ENCODE data around the gene SULT4A1.

SULT4A1 gene

DNA sequence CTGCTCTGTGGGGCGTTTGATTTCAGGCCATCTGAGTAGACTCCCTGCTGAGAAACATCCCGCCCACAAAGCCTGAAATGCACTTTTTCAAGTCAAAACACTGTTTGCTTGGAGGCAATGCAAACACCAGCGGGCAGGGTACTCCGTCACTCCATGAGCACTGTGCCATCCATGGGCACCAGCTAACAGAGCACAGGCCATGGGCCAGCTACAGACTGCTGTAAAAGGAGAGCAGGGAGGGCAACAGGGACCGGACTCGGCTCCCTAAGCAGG lies 33.7 kb downstream of the SULT4A1 start:
- no peak for DNase-seq (ENCODE audit: low spot score)

DNA sequence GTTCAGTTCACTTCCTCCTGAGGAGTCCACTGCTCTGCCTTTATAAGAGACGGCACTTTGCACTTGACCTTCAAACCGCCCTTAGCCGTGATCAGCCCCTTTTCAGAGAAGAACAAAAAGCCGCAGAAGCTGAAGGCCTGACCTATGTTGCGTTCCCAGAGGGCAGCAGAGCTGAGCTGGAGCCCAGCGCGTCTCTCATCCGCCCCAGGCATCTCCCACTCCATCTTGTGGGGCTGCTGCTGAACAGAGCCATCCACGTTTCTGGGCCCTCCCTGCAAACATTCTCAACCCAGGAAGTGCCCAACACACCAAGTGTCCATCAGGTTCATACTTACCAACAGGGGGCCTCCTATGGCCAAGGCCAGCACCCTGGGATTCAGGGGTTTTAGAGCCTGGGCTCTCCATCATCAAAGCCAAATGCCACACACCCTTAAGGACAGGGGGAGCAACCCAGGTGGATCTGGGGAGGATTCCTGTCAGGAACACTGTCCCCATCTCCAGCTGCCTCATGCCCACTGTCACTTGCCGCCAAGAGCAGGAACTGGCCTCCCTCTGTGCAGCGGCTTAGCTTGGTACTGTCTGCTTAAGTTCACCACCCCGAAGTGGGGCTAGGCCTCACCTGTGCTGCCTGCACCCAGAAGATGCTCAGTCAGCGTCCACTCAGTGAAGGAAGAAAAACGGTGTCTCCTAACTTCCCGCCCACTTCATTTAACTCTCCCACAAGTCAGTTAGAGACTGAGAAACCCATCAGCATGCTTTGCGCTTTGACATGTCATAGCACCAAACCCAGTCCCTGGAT lies 34.2 kb downstream of the SULT4A1 start:
- no peak for DNase-seq (ENCODE audit: low spot score)

- DNase-seq (ENCODE audit: low spot score) = no peak
These were observed 35.1 kb downstream of the SULT4A1 start for GRCh38 chr22:43827003-43827735.

DNA sequence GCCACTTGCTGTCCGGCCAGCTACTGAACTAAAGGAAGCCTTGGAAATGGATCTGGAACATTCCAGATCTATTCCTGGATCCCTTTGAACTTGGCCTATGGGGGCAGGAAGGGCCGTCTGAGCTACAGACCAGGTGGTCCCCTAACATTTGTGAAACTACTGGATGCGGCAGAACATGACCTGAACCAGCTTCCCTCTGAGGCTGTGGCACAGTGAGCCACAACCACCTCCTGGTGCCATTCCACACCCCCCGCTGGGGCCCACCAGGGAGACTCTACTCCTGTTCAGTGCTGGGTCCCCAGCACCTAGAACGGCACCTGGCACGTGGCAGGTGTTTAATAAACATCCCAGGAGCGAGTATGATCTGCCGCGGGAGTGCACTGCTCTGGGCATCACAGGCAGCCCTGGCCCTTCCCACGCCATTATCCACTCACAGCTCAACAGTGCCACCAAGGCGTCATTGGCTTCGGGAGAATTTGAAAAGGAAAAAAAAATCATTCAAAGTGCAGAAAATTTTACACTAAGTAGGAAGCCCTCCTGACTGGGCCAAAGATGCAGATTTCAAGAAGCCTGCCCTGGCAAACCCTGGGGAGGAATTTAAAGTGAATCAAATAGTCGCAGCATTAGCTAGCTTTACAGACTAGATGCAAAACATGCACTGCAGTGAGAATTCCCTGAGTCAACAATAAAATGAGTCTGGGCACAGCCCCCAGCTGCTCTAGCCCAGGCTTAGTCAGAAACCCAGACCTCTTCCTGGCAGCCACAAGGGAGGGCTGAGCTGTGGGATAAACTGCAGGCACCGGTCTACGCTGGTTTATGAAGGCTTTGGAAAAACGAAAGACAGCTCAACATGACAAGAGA lies 35.9 kb downstream of the SULT4A1 start:
- DNase-seq (ENCODE audit: low spot score) = peak; percentile 20

DNA sequence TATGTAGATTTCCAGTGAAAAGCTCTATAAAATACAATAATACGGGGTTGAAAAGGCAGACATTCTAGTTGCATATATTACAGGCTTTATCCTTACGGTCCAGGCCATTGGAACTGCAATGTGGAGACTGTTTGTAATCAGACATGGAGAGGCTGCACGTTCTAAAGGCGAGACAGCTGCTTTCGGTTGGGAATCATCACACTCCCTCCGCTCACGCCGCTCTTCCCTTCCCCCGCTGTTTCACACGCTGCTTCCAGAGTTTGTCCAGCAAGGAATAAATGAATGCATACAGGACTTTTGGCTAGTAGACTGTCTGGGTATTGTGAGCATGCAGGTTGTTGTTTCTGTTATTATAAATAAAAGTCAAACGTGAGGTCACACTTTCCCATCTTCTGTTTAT lies 36.7 kb downstream of the SULT4A1 start:
- no peak for DNase-seq (ENCODE audit: low spot score)

DNA sequence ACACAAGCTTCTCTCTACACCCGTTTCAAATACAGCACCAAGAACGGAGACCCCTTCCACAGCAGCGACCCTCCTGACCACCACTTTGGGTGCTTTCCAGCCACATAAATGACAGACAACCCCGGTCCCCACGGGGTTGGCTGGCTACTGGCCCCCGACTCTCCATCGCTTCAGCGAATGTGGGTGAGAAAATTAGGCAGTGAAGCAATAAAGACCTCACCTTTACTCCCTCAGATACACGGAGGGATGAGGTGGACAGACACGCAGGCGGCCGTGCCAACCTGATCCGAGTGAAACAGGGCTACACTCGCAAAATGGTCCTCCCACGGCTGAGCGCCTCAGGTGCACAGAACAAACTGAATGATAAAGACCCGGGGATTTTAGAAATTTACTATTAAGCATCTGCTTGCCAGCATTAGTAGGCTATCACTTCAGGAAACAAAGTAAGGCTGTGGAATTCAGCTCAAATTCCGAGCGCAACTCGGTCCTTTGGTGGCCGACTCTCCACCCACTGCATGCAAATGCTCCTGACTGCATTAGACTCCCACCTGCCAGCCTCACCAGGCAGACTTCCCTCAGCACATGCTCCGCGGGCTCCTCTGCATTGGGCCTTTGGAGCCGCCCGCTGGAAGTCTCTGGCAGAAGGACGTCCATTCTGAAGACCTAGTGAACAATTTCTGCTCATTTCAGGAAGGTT lies 37.4 kb downstream of the SULT4A1 start:
- peak; percentile 46 for DNase-seq (ENCODE audit: low spot score)

- no peak for DNase-seq (ENCODE audit: low spot score)
These were observed 38.2 kb downstream of the SULT4A1 start for GRCh38 chr22:43823911-43824665.

DNA sequence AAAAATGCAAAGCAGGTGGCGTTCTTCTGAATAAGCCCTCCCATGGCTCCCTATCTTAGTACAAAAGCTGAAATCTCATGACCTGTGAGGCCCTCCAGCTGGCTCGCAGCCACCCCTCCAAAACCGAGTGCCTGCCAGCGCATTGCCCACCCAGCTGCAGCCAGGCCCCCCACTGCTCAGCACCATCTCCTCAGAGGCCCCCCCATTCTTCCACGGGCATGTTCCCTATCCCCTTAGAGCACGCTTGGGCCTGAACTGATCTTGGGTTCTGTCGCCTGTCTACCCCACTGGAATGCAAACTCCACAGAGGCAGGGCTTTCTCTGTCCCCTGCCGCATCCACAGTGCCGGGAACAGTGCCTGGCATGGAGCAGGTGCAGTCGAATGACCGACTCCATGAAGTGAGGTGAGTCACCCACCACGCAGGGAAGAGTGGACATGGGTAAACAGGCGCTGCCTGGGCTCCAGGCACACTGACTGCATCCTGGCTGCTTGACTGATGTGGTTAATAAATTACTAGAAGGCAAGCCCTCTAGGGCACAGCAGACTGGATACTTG lies 38.9 kb downstream of the SULT4A1 start:
- DNase-seq (ENCODE audit: low spot score) = peak; percentile 88

- DNase-seq (ENCODE audit: low spot score) = no peak
These were observed 40.5 kb downstream of the SULT4A1 start for GRCh38 chr22:43821606-43822425.

- peak; percentile 33 for DNase-seq (ENCODE audit: low spot score)
These were observed 41.5 kb downstream of the SULT4A1 start for GRCh38 chr22:43820651-43821305.

- DNase-seq (ENCODE audit: low spot score) = no peak
These were observed 42.2 kb downstream of the SULT4A1 start for GRCh38 chr22:43819931-43820640.

GRCh38 chr22:43819421-43819921 lies 42.8 kb downstream of the SULT4A1 start:
- no peak for DNase-seq (ENCODE audit: low spot score)

GRCh38 chr22:43818981-43819380 lies 43.3 kb downstream of the SULT4A1 start:
- no peak for DNase-seq (ENCODE audit: low spot score)

GRCh38 chr22:43817402-43817801 lies 44.9 kb downstream of the SULT4A1 start:
- DNase-seq (ENCODE audit: low spot score) = no peak

GRCh38 chr22:43814264-43814663 lies 48.0 kb downstream of the SULT4A1 start:
- DNase-seq (ENCODE audit: low spot score) = no peak

- no peak for DNase-seq (ENCODE audit: low spot score)
These were observed 49.4 kb downstream of the SULT4A1 start for GRCh38 chr22:43812890-43813289.

GRCh38 chr22:43812149-43812842 lies 50.0 kb downstream of the SULT4A1 start, which contains the start of gene EFCAB6:
Gene EFCAB6 (minus strand): TSS chr22:43812305. CDS start chr22:43782318, 29,987 bp downstream.
- peak; percentile 87 for DNase-seq (ENCODE audit: low spot score)

DNA sequence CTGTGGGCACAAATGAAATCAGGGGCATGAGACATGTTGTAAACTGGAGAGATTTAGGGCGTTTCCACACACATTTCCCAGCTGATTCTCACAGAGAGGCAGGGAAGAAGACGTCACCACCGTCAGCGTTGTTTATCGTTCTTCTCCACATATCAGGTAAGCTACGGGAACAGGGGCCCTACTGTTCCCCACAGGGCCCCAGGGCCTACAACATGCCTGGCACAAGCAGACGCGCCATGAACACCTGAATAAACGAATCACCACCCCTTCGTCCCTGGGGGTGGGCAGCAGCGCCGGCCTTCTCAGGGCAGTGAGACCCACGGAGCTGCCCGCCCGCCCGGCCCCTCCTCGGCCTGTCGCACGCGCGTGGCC lies 50.5 kb downstream of the SULT4A1 start:
- DNase-seq (ENCODE audit: low spot score) = peak; percentile 14

Data from SW480 (cell line).